C4-2B (cell line): ENCODE data around the gene PEAK3.

Experiments
- H3K27ac ChIP-seq: fragments of 450-650 bp; 2 replicates; pipeline ENCODE4 v1.5.1; 2017
- CTCF ChIP-seq: fragments of 450-650 bp; conservative IDR thresholded peaks from 2 replicates; pipeline ENCODE4 v1.5.1; 2017; ENCODE audit warnings: mild to moderate bottlenecking
- ZFX ChIP-seq: fragments of 450-650 bp; IDR thresholded peaks from 2 replicates; pipeline ENCODE4 v1.6.1; 2017

PEAK3 gene

GRCh38 chr19:2228157-2229030 is 53.6 kb downstream of the PEAK3 start:
- no peak for TF ChIP-seq CTCF
- TF ChIP-seq ZFX, result no peak
- no peak overlapping the region for H3K27ac ChIP-seq

- TF ChIP-seq ZFX (no peak), CTCF (no peak)
- no peak overlapping the region for H3K27ac ChIP-seq
Observed at GRCh38 chr19:2227415-2228156, 54.4 kb downstream of the PEAK3 start.

GRCh38 chr19:2226840-2227360 is 55.1 kb downstream of the PEAK3 start:
- TF ChIP-seq CTCF (no peak), ZFX (no peak)
- no peak overlapping the region for H3K27ac ChIP-seq

- TF ChIP-seq CTCF (no peak), ZFX (no peak)
- no peak overlapping the region for H3K27ac ChIP-seq
Observed at GRCh38 chr19:2226051-2226839, 55.7 kb downstream of the PEAK3 start.

- TF ChIP-seq CTCF (no peak), ZFX (no peak)
- no peak overlapping the region for H3K27ac ChIP-seq
Observed at GRCh38 chr19:2225415-2226050, 56.4 kb downstream of the PEAK3 start.

- TF ChIP-seq ZFX, result no peak
- TF ChIP-seq CTCF, result no peak
- no peak overlapping the region for H3K27ac ChIP-seq
Observed at GRCh38 chr19:2224754-2225349, 57.1 kb downstream of the PEAK3 start.
